Measurements from ENCODE around the gene ARID1B.

Gene ARID1B

DNA sequence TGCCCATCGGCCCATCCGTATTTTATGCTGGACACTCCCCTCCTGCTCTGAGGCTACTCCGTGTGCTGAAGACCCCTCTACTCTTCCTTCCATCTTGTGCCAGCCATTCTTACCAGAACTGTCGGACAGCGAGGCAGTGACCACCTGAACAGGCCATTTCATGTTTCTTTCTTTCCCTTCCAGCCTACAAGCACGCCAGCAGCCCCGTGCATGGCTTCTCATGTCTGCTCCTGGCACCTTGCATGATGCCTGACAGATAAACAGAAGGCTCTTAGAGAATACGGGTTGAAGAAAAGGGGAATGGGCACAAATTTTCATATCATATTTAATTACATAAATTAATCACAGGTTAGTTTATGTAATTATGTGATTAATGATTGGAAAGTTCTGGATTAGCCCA lies 95.7 kb downstream of the ARID1B start:
- Histone ChIP-seq H3K4me1 (ENCODE audit: control insufficient read depth, insufficient read depth, low read length) (peaks cover 5% of the 10 kb centered on the region), H3K4me3 (ENCODE audit: low read length) (no peak overlapping the region), H3K27me3 (ENCODE audit: control insufficient read depth, insufficient read depth, low read length) (no peaks in the 10 kb centered on the region), H3K27ac (ENCODE audit: low read depth, low read length) (no peak overlapping the region), H3K36me3 (ENCODE audit: control insufficient read depth, insufficient read depth, low read length) (no peaks in the 10 kb centered on the region), H3K9ac (ENCODE audit: low read length) (no peak overlapping the region)

DNA sequence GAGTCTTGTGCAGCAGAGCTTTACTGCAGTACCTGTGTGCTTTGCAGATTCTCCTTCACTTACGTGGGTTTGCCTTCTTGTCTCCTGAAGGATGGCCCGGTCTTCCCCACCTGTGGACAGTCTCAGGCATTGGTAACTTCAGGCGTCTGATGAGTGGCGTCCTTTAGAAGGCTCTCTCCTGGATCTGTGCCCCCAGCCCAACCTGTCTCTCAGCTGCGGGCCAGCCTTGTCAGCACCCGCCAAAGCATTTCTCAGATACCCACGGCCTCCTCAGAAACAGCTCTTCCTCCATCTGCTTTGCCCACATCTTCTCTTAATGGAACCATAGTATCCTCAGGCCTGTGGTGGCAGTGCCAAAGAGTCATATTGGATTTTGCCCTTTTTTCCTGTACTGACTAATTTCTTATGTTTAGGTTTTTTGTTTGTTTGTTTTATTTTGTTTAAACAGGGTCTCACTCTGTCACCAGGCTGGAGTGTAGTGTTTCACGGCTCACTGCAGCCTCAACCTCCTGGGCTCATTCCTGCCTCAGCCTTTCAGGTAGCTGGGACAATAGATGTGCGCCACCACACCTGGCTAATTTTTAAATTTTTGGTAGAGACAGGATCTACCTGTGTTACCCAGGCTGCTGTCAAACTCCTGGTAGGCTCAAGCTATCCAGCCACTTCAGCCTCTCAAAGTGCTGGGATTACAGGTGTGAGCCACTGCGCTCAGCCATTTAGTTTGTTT lies 96.6 kb downstream of the ARID1B start:
- Histone ChIP-seq H3K4me1 (ENCODE audit: control insufficient read depth, insufficient read depth, low read length) (peaks cover 5% of the 10 kb centered on the region), H3K27me3 (ENCODE audit: control insufficient read depth, insufficient read depth, low read length) (no peaks in the 10 kb centered on the region), H3K4me3 (ENCODE audit: low read length) (no peak overlapping the region), H3K9ac (ENCODE audit: low read length) (no peak overlapping the region), H3K36me3 (ENCODE audit: control insufficient read depth, insufficient read depth, low read length) (no peaks in the 10 kb centered on the region), H3K27ac (ENCODE audit: low read depth, low read length) (no peak overlapping the region)

DNA sequence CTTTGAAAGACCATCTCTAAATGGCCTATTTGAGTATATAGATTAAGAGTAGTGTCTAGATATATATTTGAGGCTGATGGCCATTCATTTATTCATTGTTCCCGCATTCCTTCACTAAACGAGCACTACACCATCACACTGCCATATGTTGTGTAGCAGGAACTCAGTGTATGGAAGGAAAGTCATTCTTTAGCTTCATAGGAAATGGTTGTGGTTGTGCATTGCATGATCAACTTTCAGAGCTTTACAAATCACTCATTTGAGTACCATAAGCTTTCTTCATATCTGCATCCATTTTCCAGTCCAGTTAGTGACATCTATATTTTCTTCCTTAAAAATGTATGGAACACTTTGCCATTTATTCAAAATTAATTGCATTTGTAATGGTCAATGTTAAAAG lies 97.9 kb downstream of the ARID1B start:
- Histone ChIP-seq H3K27me3 (ENCODE audit: control insufficient read depth, insufficient read depth, low read length) (no peaks in the 10 kb centered on the region), H3K27ac (ENCODE audit: low read depth, low read length) (no peak overlapping the region), H3K4me1 (ENCODE audit: control insufficient read depth, insufficient read depth, low read length) (peaks cover 5% of the 10 kb centered on the region)

DNA sequence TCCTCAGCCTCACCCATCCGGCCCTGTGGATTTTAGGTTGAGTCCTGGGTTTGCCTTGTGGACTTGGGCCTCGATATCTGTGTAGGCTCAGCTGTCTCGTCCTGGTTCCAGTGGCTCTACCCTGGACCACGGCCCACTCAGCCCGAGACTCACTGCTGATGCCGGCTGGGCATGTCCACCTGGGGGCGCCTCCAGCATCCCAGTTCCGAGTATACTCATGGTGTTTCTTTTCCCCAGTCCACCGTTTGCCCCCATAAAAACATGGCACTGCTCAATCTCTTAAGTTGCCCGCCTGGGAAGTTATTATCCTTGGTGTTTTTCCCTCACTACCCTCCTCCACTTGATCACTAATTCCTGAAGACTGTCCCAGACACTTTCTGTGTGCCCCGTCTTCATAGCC lies 99.1 kb downstream of the ARID1B start:
- H3K4me1 ChIP-seq (ENCODE audit: control insufficient read depth, insufficient read depth, low read length) = peaks cover under 1% of the 10 kb centered on the region
- H3K27ac ChIP-seq (ENCODE audit: low read depth, low read length) = no peak overlapping the region
- H3K27me3 ChIP-seq (ENCODE audit: control insufficient read depth, insufficient read depth, low read length) = no peaks in the 10 kb centered on the region
- H3K4me3 ChIP-seq (ENCODE audit: low read length) = no peak overlapping the region
- H3K36me3 ChIP-seq (ENCODE audit: control insufficient read depth, insufficient read depth, low read length) = no peaks in the 10 kb centered on the region
- no peak overlapping the region for H3K9ac ChIP-seq (ENCODE audit: low read length)

More for the DNA sequence above, 97.9 kb downstream of the ARID1B start:
- H3K4me3 ChIP-seq (ENCODE audit: low read length) = no peak overlapping the region
- no peaks in the 10 kb centered on the region for H3K36me3 ChIP-seq (ENCODE audit: control insufficient read depth, insufficient read depth, low read length)
- no peak overlapping the region for H3K9ac ChIP-seq (ENCODE audit: low read length)

DNA sequence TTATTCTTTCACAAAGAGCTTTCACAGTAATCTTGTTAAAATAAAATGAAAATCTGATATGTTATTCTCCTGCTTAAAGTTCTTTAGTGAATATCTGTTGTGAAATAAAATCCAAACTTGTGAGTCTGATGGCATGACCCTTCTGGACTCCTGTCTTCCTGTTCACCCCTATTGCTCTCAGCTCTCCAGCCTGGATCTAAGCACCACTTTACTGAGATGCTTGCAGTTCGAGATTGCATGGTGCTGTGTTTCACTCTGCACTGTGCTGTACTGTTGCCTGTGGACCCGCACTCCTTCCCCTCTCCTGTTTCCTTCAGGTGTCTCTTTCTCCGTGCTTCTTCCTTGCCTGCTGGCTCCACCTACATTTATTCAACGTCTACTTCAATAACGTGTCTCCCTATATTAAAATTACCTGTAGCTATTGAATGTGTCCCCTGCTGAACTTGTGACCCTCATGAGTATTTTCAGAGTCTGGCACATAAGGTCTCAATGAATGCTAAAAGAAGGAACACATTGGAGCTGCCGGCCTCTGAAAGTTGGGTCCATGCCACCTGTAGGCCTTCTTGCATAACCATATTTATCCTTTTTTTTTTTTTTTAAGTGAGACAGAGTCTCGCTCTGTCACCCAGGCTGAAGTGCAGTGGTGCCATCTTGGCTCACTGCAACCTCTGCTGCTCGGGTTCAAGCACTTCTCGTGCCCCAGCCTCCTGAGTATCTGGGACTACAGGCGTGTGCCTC lies 100.1 kb downstream of the ARID1B start:
- no peak overlapping the region for H3K9ac ChIP-seq (ENCODE audit: low read length)
- no peaks in the 10 kb centered on the region for H3K4me1 ChIP-seq (ENCODE audit: control insufficient read depth, insufficient read depth, low read length)

DNA sequence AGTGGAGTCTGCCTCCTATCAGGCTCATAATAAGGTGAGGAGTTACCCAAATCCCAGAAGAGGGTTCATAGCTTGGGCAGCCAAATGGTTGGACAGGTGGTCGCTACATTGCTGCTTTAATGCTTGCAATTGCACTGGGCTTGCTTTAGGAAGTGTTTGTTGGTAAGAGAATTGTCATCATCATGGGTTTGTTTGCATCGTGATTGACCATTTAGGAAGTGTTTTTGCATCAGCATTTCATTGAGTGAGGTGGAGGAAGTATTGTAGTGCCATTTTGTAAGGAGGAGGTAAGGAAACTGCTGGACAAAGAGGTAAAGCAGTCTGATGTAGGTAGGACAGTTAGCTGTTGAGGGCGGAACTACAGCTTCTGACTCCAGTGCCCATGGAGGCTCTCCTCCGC lies 101.5 kb downstream of the ARID1B start:
- no peaks in the 10 kb centered on the region for H3K4me1 ChIP-seq (ENCODE audit: control insufficient read depth, insufficient read depth, low read length)

More for the DNA sequence above, 100.1 kb downstream of the ARID1B start:
- H3K4me3 ChIP-seq (ENCODE audit: low read length) = no peak overlapping the region
- no peak overlapping the region for H3K27ac ChIP-seq (ENCODE audit: low read depth, low read length)
- H3K36me3 ChIP-seq (ENCODE audit: control insufficient read depth, insufficient read depth, low read length) = no peaks in the 10 kb centered on the region
- H3K27me3 ChIP-seq (ENCODE audit: control insufficient read depth, insufficient read depth, low read length) = no peaks in the 10 kb centered on the region

DNA sequence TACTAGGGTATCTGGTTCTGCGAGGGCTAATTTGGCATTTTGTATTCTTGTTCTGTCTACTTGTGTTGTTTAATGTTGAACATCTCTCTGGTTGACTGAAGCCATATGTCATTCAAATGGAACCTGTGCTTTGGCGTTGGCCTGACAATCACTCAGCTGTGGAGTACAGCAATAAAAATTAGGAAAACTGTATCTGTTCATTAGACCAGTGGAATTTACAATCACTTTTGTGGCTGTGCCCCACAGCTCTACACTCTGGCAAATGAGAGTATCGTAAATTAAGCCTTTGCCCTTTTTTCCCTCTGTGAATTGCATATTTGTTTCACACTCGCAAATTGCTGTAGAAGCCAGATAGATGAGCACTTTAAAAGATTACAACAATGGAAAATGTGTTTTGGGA lies 102.0 kb downstream of the ARID1B start:
- no peak overlapping the region for H3K27ac ChIP-seq (ENCODE audit: low read depth, low read length)
- no peaks in the 10 kb centered on the region for H3K4me1 ChIP-seq (ENCODE audit: control insufficient read depth, insufficient read depth, low read length)

More for the DNA sequence above, 101.5 kb downstream of the ARID1B start:
- H3K9ac ChIP-seq (ENCODE audit: low read length) = no peak overlapping the region
- H3K36me3 ChIP-seq (ENCODE audit: control insufficient read depth, insufficient read depth, low read length) = no peaks in the 10 kb centered on the region
- no peak overlapping the region for H3K27ac ChIP-seq (ENCODE audit: low read depth, low read length)
- no peaks in the 10 kb centered on the region for H3K27me3 ChIP-seq (ENCODE audit: control insufficient read depth, insufficient read depth, low read length)
- H3K4me3 ChIP-seq (ENCODE audit: low read length) = no peak overlapping the region

DNA sequence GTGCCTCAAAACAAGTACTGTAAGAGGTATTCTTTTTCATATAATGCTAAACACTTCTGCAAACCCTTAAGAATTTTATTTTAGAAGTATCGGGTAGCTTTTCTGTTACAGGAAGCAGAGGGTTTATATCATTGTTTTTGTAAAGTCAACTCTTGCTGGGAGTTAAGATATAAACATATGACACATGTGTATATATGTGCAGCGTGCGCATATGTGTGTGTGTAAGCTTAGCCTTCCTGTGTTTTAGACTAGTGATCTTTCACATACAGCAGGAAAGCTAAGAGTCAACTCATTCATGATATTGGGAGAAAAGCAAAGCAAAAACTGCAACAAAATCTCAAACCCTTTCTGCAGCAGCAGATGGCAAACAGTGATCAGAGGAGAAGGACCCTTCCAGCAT lies 102.4 kb downstream of the ARID1B start:
- H3K36me3 ChIP-seq (ENCODE audit: control insufficient read depth, insufficient read depth, low read length) = no peaks in the 10 kb centered on the region
- no peak overlapping the region for H3K9ac ChIP-seq (ENCODE audit: low read length)
- H3K27me3 ChIP-seq (ENCODE audit: control insufficient read depth, insufficient read depth, low read length) = no peaks in the 10 kb centered on the region
- no peak overlapping the region for H3K27ac ChIP-seq (ENCODE audit: low read depth, low read length)
- H3K4me3 ChIP-seq (ENCODE audit: low read length) = no peak overlapping the region
- H3K4me1 ChIP-seq (ENCODE audit: control insufficient read depth, insufficient read depth, low read length) = no peaks in the 10 kb centered on the region

More for the DNA sequence above, 102.0 kb downstream of the ARID1B start:
- H3K27me3 ChIP-seq (ENCODE audit: control insufficient read depth, insufficient read depth, low read length) = no peaks in the 10 kb centered on the region
- no peaks in the 10 kb centered on the region for H3K36me3 ChIP-seq (ENCODE audit: control insufficient read depth, insufficient read depth, low read length)
- H3K4me3 ChIP-seq (ENCODE audit: low read length) = no peak overlapping the region
- no peak overlapping the region for H3K9ac ChIP-seq (ENCODE audit: low read length)

DNA sequence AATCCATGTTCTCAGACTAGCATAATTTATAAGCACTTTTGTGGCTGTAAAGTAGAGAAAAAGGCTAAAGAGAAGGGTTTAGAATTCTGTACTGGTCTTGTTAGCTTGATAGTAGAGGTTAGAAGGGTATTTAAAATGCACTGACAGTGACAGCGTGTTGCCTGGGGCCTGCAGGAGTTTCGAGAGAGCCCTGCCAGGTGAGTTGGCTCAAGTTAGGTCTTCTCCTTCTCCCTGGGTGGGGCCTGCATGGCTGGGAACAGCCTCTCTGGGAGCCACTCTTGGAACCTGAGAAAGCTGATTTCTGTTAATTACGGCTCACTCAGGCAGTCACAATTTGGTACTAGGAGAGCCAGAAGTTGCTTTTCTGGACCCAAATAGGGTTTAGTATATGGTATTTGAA lies 103.7 kb downstream of the ARID1B start:
- Histone ChIP-seq H3K27ac (ENCODE audit: low read depth, low read length) (no peak overlapping the region), H3K27me3 (ENCODE audit: control insufficient read depth, insufficient read depth, low read length) (no peaks in the 10 kb centered on the region), H3K9ac (ENCODE audit: low read length) (no peak overlapping the region), H3K4me3 (ENCODE audit: low read length) (no peak overlapping the region), H3K36me3 (ENCODE audit: control insufficient read depth, insufficient read depth, low read length) (no peaks in the 10 kb centered on the region), H3K4me1 (ENCODE audit: control insufficient read depth, insufficient read depth, low read length) (no peaks in the 10 kb centered on the region)

DNA sequence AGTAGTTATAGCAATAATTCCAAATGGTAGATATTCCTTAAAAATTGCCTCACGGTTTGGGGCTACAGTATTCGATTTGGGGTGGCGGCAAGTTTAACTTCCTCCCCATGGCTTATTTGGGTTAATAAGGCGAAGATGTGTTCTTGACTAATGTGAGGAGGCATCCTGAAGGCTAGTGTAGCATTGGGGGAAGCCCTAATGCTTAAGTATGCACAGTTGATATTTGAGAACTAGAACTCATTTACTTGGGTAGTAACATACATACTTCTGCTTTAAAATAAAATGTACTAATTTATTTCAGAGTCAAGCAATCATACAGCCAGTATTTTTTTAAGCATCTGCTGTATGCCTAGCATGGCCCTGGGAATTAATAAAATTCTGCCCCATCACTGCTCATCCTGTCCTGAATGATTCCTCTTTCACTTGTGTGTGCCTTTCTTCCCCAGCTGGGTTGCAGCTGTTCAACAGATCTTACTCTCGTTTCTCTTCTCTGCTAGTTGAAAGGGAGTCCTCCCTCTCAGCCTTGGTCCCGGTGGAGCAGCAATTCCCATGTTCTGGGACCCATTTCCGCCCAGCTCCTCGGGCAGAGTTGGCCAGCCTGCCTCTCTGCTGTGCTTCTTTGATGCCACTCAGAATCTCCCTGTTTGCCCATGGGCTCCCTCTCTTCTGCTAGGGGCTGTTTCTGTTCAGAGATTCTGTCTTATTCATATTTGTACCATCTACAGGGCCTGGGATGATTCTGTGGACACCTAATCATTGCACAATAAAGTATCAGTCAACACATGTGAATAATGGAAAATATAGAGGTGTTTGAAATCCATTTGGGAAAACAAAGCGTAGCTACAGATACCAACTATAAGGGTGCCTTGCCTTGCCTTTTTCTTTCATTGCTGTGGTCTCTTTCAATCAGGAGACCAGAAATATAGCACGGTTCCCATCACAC lies 104.8 kb downstream of the ARID1B start:
- no peaks in the 10 kb centered on the region for H3K4me1 ChIP-seq (ENCODE audit: control insufficient read depth, insufficient read depth, low read length)
- no peaks in the 10 kb centered on the region for H3K36me3 ChIP-seq (ENCODE audit: control insufficient read depth, insufficient read depth, low read length)
- no peak overlapping the region for H3K9ac ChIP-seq (ENCODE audit: low read length)
- no peaks in the 10 kb centered on the region for H3K27me3 ChIP-seq (ENCODE audit: control insufficient read depth, insufficient read depth, low read length)
- no peak overlapping the region for H3K27ac ChIP-seq (ENCODE audit: low read depth, low read length)
- H3K4me3 ChIP-seq (ENCODE audit: low read length) = no peak overlapping the region

DNA sequence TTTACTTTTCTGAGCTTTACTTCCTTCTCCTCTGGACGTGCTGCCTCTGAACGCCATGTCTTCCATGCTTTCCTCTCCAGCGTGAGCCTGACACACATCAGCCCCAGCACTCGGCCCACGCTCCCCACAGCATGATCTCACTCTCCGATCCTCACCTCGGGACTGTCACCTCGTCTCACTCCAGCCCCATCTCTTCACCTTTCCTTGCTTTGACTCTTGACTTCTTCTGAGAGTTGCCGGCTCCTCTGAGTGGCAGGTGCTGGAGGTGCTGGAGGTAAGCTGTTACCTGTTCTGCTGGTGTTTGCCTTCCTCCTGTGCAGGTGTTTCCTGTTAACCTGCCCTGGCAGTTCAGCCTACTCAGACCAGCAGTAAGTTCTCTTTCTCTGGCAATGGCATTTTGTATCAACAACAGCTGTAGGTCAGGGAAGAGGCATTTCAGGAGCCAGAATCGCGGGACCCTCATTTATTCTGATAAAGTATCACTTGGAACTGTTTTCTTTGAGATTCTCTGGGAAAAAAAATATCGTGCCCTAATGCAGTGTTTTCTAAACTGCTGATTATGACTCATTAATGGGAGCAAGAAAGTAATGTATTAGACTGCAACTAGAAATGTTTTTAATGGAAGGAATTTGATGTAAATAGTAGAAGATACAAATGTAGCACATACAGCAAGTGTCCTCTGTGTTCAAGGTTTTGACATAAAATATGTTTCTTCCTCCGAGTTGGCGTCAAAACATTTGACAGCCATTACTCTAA lies 106.5 kb downstream of the ARID1B start:
- H3K27me3 ChIP-seq (ENCODE audit: control insufficient read depth, insufficient read depth, low read length) = no peaks in the 10 kb centered on the region
- H3K36me3 ChIP-seq (ENCODE audit: control insufficient read depth, insufficient read depth, low read length) = no peaks in the 10 kb centered on the region
- no peak overlapping the region for H3K27ac ChIP-seq (ENCODE audit: low read depth, low read length)
- no peak overlapping the region for H3K4me3 ChIP-seq (ENCODE audit: low read length)
- H3K9ac ChIP-seq (ENCODE audit: low read length) = no peak overlapping the region
- no peaks in the 10 kb centered on the region for H3K4me1 ChIP-seq (ENCODE audit: control insufficient read depth, insufficient read depth, low read length)

DNA sequence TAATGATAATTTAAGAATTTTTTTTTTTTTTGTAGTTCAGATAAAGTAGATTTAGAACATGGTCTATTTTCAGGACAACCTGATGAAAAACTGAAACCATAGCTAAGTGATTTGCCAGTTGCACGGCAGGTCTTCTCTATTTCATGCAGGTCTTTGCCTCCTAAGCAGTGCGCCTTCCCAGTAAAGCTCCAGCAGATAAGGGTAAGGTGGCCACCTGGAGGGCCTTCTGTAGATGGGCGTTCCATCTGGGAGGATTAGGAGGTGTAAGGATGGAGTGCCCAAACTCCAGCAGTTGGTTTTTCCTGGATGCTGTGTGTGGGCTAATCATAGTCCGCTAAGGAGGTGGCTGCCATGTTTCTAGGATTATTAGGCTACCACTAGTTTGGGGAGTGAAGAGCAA lies 107.1 kb downstream of the ARID1B start:
- Histone ChIP-seq H3K4me1 (ENCODE audit: control insufficient read depth, insufficient read depth, low read length) (no peaks in the 10 kb centered on the region), H3K27ac (ENCODE audit: low read depth, low read length) (no peak overlapping the region), H3K4me3 (ENCODE audit: low read length) (no peak overlapping the region)

More for the DNA sequence above, 107.1 kb downstream of the ARID1B start:
- Histone ChIP-seq H3K36me3 (ENCODE audit: control insufficient read depth, insufficient read depth, low read length) (no peaks in the 10 kb centered on the region), H3K27me3 (ENCODE audit: control insufficient read depth, insufficient read depth, low read length) (no peaks in the 10 kb centered on the region), H3K9ac (ENCODE audit: low read length) (no peak overlapping the region)

All from rectal smooth muscle tissue (tissue), 1 donor.